ENCODE results near the gene FMO2.

The FMO2 gene

GRCh38 chr1:171212607-171213351, 27.7 kb downstream of the FMO2 start:
- DNase-seq (ENCODE audit: extremely low spot score), result no peak
- no peak for TF ChIP-seq CTCF (IDR thresholded peaks at IDR 0.05; ENCODE audit: control extremely low read depth, extremely low read depth, low read depth, missing control alignments)
- ChIA-PET POLR2A (no interaction called here), CTCF (interaction anchor here (1.4 to 3.4 kb wide), 2 partner anchors 14 kb away, joined by 5 to 21 read pairs; no protein-coding TSS in a partner anchor)

GRCh38 chr1:171213559-171214454, 28.7 kb downstream of the FMO2 start:
- DNase-seq (ENCODE audit: extremely low spot score), result no peak
- ChIA-PET POLR2A (no interaction called here), CTCF (interaction anchor here (1.4 kb wide), 1 partner anchor 13 kb away, joined by 5 read pairs; no protein-coding TSS in a partner anchor)
- no peak for TF ChIP-seq CTCF (IDR thresholded peaks at IDR 0.05; ENCODE audit: control extremely low read depth, extremely low read depth, low read depth, missing control alignments)

- no peak for DNase-seq (ENCODE audit: extremely low spot score)
- no peak for TF ChIP-seq CTCF (IDR thresholded peaks at IDR 0.05; ENCODE audit: control extremely low read depth, extremely low read depth, low read depth, missing control alignments)
- ChIA-PET POLR2A (no interaction called here), CTCF (no interaction called here)
These were observed 32.8 kb downstream of the FMO2 start for GRCh38 chr1:171217658-171218443.

GRCh38 chr1:171218661-171219060, 33.6 kb downstream of the FMO2 start:
- POLR2A ChIA-PET, result no interaction called here
- CTCF ChIA-PET, result no interaction called here

GRCh38 chr1:171219346-171220080, 34.4 kb downstream of the FMO2 start:
- CTCF ChIA-PET, result no interaction called here
- POLR2A ChIA-PET, result no interaction called here
- no peak for TF ChIP-seq CTCF (IDR thresholded peaks at IDR 0.05; ENCODE audit: control extremely low read depth, extremely low read depth, low read depth, missing control alignments)
- DNase-seq (ENCODE audit: extremely low spot score), result no peak

More at GRCh38 chr1:171218661-171219060, 33.6 kb downstream of the FMO2 start:
- no peak for DNase-seq (ENCODE audit: extremely low spot score)
- TF ChIP-seq CTCF (IDR thresholded peaks at IDR 0.05; ENCODE audit: control extremely low read depth, extremely low read depth, low read depth, missing control alignments), result no peak

- ChIA-PET POLR2A (no interaction called here), CTCF (no interaction called here)
- TF ChIP-seq CTCF (IDR thresholded peaks at IDR 0.05; ENCODE audit: control extremely low read depth, extremely low read depth, low read depth, missing control alignments), result no peak
- DNase-seq (ENCODE audit: extremely low spot score), result no peak
These were observed 35.0 kb downstream of the FMO2 start for GRCh38 chr1:171220081-171220420.

All from GM10248 (cell line).